Psoas muscle (tissue), 8 donors: ENCODE results near the gene SLC44A1. TPM values are rescaled to one million over a fixed set of nuclear protein-coding genes. Genes with fewer than 3 reads are reported as not detected.

Experiments used
- ATAC-seq, 4 donors: fragments of 200-7000 bp; cut with Tn5 transposase; one replicate each; pipeline ENCODE4 v1.9.1; 2020; ENCODE audit warnings: moderate library complexity in 3 of 4, mild to moderate bottlenecking in 2 of 4
- DNase-seq, 2 donors: peaks; one replicate each; pipeline ENCODE4 v3.0.0-alpha.2; 2020
- H3K27ac ChIP-seq: fragments of 200-600 bp; one replicate; pipeline ENCODE4 v1.8.0; 2022
- H3K27me3 ChIP-seq, 3 donors: fragments of 200-600 bp in 1 of 3; one replicate each; pipeline versions ENCODE4 v1.6.1 to v1.8.0; 2013 to 2022; ENCODE audit warnings: low read length in 2 of 3, mild to moderate bottlenecking in 2 of 3, moderate library complexity in 1 of 3; ENCODE audit not compliant: insufficient read depth in 3 of 3
- H3K36me3 ChIP-seq, 2 donors: fragments of 200-600 bp in 1 of 2; one replicate each; pipeline versions ENCODE4 v1.6.1 to v1.8.0; 2013 to 2022; ENCODE audit warnings: low read depth in 1 of 2, mild to moderate bottlenecking in 1 of 2, moderate library complexity in 1 of 2; ENCODE audit not compliant: insufficient read depth in 1 of 2
- H3K4me1 ChIP-seq: fragments of 200-600 bp; one replicate; pipeline ENCODE4 v1.8.0; 2022
- H3K4me3 ChIP-seq: fragments of 200-600 bp; one replicate; pipeline ENCODE4 v1.8.0; 2022; ENCODE audit warnings: mild to moderate bottlenecking
- H3K9me3 ChIP-seq: fragments of 200-600 bp; one replicate; pipeline ENCODE4 v1.8.0; 2022
- WGBS, 3 donors: extraction: QIAGEN DNeasy Blood & Tissue Kit; methylation state at CpG; one replicate each; pipeline versions ENCODE4 v1.1.6 to v1.1.7; 2013; 5-methylcytosine and 5-hydroxymethylcytosine counted together
- intact Hi-C, 2 donors: fragments of 100-400 bp; cut with DNase I; formaldehyde crosslinking; loops; one replicate each; pipeline versions ENCODE4 v1.11.0 to v1.14.2; 2022
- polyA plus RNA-seq, 3 donors: library from polyadenylated mRNA; stranded (reverse); fragments of 200-250 nt; gene quantifications; one replicate each; pipeline ENCODE4 v1.2.3, GENCODE V29; 2013
- total RNA-seq, 4 donors: library from RNA; stranded (reverse); fragmentation: NEBNext Ultra II Directional in 2 of 4; extraction: Animal tissue kit (Norgen Biotek cat#: 25700) in 2 of 4; gene quantifications; one replicate each; pipeline versions ENCODE4 v1.2.1 to v1.2.4, GENCODE V29; 2021 to 2023
- TF ChIP-seq, protein P1 (sequence below): fragments of 200-600 bp; IDR thresholded peaks from one replicate; pipeline ENCODE4 v1.8.0; 2022; ENCODE audit warnings: antibody characterized with exemption
- donor health status: healthy with polysubstance abuse.
- donor health status: DM: no; HTN: no; CAD: no; lungs with moderate emphysema.
- donor health status: Bipolar disorder and iron deficiency.
- donor health status: healthy.
- donor health status: DM: yes; HTN: yes; CAD: no.
- donor health status: DM: no; HTN: no; CAD: no.
- donor health status: DM: no; HTN: no; CAD: no.
- donor health status: DM: yes; HTN: yes; CAD: no.

SLC44A1 gene
- total and polyA plus RNA-seq, 7 donors: 3.3 to 18.9 (median 7.0) TPM

DNA sequence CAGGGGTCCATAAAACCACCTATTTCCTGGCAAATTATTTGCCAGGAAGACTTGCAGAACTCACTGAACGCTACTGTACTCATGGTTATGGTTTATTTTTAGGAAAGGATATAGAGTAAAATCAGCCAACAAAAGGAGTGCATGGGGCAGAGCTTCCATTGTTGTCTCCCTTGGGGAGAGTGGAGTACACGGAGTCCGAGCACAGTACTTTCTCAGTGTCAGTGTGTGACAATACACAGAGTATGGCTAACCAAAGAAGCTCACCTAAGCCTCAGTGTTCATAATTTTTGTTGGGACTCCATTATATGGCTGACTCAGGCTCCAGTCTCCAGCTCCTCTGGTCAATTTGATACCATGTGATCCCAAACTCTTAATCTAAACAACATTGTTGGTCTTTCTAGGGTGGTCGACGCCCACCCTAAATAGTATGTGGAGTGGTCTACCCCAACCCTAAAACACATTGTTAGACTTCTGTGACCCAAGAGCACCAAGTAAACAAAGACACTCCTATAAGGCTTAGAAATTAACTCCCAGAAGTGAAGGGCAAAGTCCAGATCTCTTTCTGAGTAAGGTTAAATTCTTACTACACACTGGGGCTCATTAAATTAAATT, 74.9 kb downstream of the SLC44A1 start:
- TF ChIP-seq, protein P1, sequence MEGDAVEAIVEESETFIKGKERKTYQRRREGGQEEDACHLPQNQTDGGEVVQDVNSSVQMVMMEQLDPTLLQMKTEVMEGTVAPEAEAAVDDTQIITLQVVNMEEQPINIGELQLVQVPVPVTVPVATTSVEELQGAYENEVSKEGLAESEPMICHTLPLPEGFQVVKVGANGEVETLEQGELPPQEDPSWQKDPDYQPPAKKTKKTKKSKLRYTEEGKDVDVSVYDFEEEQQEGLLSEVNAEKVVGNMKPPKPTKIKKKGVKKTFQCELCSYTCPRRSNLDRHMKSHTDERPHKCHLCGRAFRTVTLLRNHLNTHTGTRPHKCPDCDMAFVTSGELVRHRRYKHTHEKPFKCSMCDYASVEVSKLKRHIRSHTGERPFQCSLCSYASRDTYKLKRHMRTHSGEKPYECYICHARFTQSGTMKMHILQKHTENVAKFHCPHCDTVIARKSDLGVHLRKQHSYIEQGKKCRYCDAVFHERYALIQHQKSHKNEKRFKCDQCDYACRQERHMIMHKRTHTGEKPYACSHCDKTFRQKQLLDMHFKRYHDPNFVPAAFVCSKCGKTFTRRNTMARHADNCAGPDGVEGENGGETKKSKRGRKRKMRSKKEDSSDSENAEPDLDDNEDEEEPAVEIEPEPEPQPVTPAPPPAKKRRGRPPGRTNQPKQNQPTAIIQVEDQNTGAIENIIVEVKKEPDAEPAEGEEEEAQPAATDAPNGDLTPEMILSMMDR: no peak
- intact Hi-C loops: no loop called here
- Histone ChIP-seq H3K27me3 (no peaks in the 10 kb centered on the region), H3K4me1 (no peaks in the 10 kb centered on the region), H3K36me3 (no peaks in the 10 kb centered on the region), H3K9me3 (no peaks in the 10 kb centered on the region), H3K4me3 (no peak overlapping the region), H3K27ac (no peak overlapping the region)
- WGBS, 3 donors: 90 to 94% (median 94%) methylated on average over 5 of the region's 5 CpGs
- DNase-seq (no peak), ATAC-seq (no peak)

DNA sequence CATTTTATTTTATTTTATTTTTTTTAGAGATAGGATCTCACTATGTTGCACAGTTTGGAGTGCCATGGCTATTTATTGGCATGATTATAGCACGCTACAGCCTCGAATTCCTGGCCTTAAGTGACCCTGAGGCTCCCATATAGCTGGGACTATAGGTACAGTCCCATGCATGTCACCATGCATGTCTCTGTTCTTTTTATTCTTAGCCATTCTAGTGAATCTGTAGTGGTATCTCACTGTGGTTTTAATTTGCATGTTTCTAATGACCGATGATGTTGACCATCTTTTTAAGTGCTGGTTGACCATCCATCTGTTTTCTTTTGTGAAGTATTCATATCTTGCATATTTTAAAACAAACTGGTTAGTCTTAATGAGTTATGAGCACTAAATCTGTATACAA, 76.1 kb downstream of the SLC44A1 start:
- Histone ChIP-seq H3K9me3 (no peaks in the 10 kb centered on the region), H3K4me1 (no peaks in the 10 kb centered on the region), H3K27ac (no peak overlapping the region), H3K27me3 (no peaks in the 10 kb centered on the region), H3K4me3 (no peak overlapping the region), H3K36me3 (no peaks in the 10 kb centered on the region)
- TF ChIP-seq, protein P1: no peak
- ATAC-seq (no peak), DNase-seq (no peak)
- 93 to 96% (median 95%) methylated on average over 3 of the region's 3 CpGs for WGBS, 3 donors
- intact Hi-C loops: no loop called here

DNA sequence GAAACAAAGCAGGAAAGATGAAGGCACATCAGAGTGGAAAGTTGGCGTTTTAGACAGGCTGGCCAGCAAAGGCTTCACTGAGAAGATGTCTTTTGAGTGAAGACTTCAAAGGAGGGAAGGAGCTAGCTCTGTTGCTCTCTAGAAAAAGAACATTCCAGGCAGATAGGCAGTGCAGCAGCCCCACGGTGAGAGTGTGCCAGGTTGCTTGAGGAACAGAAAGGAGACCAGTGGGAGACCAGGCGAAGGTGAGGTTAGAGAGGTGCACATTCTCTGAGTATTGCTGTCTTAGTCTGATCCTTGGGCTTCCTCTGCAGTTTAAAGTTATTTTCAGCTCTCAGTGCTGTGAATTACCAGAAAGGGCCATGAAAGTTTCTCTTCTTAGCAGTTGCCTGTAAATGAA, 83.8 kb downstream of the SLC44A1 start:
- Histone ChIP-seq H3K36me3 (no peaks in the 10 kb centered on the region), H3K4me3 (no peak overlapping the region), H3K27me3 (no peaks in the 10 kb centered on the region), H3K4me1 (peaks cover 14% of the 10 kb centered on the region), H3K27ac (no peak overlapping the region), H3K9me3 (no peaks in the 10 kb centered on the region)
- no peak for ATAC-seq
- WGBS, 3 donors: 90 to 97% (median 91%) methylated on average over 3 of the region's 3 CpGs
- TF ChIP-seq, protein P1: no peak
- DNase-seq: no peak
- intact Hi-C loops: no loop called here

DNA sequence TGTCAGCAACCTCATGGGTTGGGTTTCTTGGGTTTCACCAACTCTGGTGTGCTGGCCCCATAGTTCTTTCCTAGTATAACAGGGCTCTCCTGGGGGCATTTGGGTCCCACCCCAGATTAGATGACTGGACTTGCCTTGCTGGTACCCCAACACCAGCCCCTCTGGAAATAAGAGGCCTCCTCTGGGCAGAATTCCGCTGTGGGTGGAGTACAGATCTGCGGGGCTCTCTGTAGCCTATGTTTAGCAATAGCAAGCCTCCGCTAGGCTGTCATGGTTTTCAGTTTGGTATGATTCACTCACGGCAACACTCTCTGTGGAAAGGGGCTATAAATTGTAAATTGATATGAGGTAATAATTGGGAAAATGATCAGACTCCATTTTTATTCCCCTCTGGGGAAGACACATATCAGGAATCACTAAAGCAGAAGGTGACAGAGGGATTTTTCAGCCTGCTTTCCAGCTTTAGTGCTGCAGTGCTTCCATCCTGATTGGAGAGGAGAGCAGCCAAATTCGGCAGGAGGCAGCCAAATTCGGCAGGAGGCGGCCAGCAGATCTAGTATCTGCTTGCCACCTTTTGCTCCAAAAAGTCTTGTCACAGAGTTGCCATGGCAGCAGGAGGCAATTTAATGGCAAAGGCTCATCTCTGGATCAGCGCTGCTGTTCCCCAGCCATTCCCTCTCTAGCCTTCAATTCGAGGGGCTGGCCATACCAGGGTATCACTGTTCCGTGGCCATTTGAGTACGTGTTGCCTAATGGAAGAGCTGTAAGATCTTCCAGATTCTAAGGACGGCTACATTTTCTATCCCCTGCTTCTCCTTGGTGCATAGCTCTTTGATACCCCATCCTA, 84.6 kb downstream of the SLC44A1 start:
- no peaks in the 10 kb centered on the region for H3K9me3 ChIP-seq
- ATAC-seq (peak; percentile 47 to 88 (median 56)), DNase-seq (peak; percentile 21 to 58)

More for the DNA sequence above, 84.6 kb downstream of the SLC44A1 start:
- Histone ChIP-seq H3K4me1 (peaks cover 14% of the 10 kb centered on the region), H3K27me3 (no peaks in the 10 kb centered on the region), H3K4me3 (peak overlapping the region; percentile 51), H3K27ac (no peak overlapping the region), H3K36me3 (no peaks in the 10 kb centered on the region)
- intact Hi-C loops: no loop called here
- WGBS, 3 donors: 52 to 73% (median 55%) methylated on average over 12 of the region's 12 CpGs
- TF ChIP-seq, protein P1: no peak
